ENCODE measurements around the gene KCNMA1.

The KCNMA1 gene

DNA sequence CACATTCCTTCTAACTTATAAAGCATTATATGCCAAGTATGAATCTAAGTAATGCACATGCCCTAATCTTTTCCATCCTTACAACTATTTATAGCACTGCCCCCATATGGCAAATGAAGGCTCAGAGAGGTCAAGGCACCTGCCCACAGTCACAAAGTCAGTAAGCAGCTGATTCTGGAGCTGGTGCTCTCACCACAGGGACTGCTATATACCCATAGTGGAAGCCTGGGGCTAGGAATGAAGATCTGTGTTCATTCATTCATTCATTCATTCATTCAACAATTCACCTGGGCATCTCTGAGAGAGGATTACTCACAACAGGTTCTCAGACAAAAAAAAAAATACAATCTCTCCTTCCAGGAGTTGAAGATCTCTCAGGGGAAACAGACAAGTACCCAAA is 213.4 kb downstream of the KCNMA1 start:
- peak; percentile 64 for DNase-seq (ENCODE audit: low read depth)
- no peak overlapping the region for H3K4me3 ChIP-seq (ENCODE audit: low read length)
- TF ChIP-seq, protein P1, sequence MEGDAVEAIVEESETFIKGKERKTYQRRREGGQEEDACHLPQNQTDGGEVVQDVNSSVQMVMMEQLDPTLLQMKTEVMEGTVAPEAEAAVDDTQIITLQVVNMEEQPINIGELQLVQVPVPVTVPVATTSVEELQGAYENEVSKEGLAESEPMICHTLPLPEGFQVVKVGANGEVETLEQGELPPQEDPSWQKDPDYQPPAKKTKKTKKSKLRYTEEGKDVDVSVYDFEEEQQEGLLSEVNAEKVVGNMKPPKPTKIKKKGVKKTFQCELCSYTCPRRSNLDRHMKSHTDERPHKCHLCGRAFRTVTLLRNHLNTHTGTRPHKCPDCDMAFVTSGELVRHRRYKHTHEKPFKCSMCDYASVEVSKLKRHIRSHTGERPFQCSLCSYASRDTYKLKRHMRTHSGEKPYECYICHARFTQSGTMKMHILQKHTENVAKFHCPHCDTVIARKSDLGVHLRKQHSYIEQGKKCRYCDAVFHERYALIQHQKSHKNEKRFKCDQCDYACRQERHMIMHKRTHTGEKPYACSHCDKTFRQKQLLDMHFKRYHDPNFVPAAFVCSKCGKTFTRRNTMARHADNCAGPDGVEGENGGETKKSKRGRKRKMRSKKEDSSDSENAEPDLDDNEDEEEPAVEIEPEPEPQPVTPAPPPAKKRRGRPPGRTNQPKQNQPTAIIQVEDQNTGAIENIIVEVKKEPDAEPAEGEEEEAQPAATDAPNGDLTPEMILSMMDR (conservative IDR thresholded peaks at IDR 0.05; ENCODE audit: low read depth, low read length) = no peak

DNA sequence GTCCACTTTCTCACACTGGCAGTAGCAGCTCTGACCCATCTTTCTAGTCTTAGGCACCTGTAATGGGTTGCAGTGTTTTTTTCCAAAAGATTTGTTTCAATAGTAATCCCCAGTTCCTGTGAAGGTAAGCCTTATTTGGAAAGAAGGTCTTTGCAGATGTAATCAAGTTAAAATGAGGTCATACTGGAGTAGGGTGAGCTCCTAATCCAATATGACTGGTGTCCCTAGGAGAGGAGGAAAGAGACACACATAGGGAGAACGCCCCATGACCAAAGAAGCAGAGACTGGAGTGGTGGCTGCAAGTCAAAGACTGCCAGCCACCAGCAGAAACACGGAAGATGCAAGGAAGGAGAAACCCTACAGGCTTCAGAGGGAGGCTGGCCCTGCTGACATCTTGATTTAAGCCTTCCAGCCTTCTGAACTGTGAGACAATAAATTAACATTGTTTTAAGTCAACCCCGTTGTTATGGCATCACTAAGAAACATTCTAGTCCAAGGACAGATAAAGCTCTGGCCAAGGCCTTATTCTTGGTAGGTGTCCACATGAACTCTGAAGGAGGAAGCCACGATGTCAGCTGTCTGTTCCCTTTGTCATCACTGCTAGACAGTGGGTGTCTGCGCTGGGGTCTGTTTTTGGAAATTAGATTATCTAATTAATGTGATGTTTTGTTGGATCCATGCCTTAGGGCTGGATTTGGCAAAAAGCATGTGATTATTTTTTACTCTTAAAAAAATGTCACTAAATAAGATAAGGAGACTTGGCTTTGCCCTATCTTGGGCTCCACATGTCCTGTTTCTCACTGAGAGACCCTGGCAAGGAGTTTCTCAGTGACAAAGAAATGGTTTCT is 214.9 kb downstream of the KCNMA1 start:
- no peak overlapping the region for H3K4me3 ChIP-seq (ENCODE audit: low read length)
- DNase-seq (ENCODE audit: low read depth) = no peak
- TF ChIP-seq, protein P1 (conservative IDR thresholded peaks at IDR 0.05; ENCODE audit: low read depth, low read length) = no peak

DNA sequence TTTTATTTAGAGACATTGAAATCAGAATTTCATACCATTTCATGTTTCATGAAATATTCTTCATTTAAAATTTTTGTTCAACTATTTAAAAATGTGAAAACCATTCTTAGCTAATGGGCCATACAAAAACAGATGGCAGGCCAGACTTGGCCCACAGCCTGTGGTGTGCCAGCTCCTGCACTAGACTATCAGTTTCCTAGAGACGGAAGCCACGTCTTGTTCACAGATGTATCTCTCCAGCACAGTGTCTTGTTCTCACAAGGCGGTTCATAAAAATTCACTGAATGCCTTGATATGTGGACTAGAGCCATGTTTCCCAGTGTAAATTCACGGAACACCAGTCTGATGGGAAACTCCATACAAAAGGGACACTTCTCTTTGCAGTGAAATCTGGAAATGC is 216.0 kb downstream of the KCNMA1 start:
- TF ChIP-seq, protein P1 (conservative IDR thresholded peaks at IDR 0.05; ENCODE audit: low read depth, low read length) = no peak
- no peak for DNase-seq (ENCODE audit: low read depth)
- no peak overlapping the region for H3K4me3 ChIP-seq (ENCODE audit: low read length)

DNA sequence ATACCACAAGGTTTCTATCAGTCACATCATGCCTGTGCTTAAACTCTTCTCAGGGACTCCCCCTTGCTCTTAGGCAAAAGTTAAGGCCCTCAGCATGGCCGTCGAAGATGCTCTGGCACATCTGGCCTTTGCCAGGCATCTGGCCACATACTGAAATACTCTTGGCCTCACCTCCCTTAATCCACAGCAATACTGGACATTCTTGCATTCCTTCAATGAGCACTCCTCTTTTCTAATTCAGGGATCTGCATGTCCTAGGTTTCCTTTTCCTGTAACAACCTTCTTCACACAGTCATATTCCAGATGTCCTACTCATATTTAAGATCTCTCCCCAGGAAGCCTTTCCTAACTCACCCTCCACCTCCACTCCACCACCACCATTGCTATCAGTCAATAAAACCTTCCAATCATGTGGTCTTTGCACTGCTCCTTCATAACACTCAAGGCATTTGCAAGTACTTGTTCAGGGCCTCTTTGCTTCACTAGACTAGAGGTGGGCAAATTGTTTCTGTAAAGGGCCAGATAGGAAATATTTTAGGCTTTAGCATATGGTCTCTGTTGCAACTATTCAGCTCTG is 216.6 kb downstream of the KCNMA1 start:
- no peak overlapping the region for H3K4me3 ChIP-seq (ENCODE audit: low read length)
- TF ChIP-seq, protein P1 (conservative IDR thresholded peaks at IDR 0.05; ENCODE audit: low read depth, low read length) = no peak
- DNase-seq (ENCODE audit: low read depth) = no peak

DNA sequence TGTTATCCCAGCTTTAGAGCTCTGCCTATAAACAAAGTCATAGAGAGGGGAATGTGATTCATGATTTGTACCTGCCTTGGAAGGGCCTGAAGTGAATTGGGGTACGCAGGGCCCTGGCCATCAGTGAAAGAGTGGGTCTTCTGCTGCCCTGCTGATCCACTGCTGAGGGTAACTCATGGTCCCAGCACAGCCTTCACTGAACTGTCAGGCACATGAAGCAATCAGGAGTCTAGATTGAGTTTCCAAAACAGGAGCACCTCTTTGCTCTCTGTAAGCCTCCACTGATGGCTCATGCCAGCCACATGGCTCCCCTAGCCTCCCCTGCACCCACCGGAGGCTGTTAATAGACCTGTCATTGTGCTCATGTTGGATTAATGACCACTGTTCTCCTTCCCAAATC is 217.6 kb downstream of the KCNMA1 start:
- TF ChIP-seq, protein P1 (conservative IDR thresholded peaks at IDR 0.05; ENCODE audit: low read depth, low read length) = no peak
- DNase-seq (ENCODE audit: low read depth) = no peak
- no peak overlapping the region for H3K4me3 ChIP-seq (ENCODE audit: low read length)

DNA sequence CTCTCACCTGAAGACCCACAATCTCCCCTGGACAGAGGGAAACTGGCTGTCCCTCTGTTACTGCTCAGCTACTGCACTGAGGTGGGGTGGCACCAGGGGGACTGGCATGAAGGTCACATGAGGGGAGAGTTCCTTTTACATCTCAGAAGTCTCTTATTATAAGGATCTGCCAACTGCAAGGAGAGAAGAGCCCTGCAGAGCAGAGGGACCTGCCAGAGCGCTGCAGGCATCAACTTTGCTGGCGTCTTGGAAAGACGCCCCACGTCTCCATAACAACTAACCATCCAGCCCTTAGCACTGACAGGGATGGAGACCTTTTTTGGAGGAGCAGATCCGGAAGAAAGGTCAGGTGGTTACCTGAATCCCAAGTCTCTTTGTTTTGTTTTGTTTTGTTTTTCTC is 218.6 kb downstream of the KCNMA1 start:
- H3K4me3 ChIP-seq (ENCODE audit: low read length) = no peak overlapping the region
- TF ChIP-seq, protein P1 (conservative IDR thresholded peaks at IDR 0.05; ENCODE audit: low read depth, low read length) = no peak
- DNase-seq (ENCODE audit: low read depth) = no peak

Measured in retinal pigment epithelial cell (primary cell).